PFSK-1 (cell line): ENCODE measurements around the gene ZNF469.

ENCODE experiments used
- FOXP2 ChIP-seq: optimal IDR thresholded peaks from 2 replicates; pipeline ENCODE3; 2011; ENCODE audit warnings: borderline replicate concordance, control low read depth, inconsistent platforms; ENCODE audit not compliant: insufficient read depth; ENCODE audit errors: extremely low read length, extremely low read depth
- POLR2AphosphoS5 ChIP-seq: IDR thresholded peaks from 2 replicates; pipeline ENCODE4 v1.6.1; 2012; ENCODE audit warnings: low read depth, mild to moderate bottlenecking, control low read depth, low read length, moderate library complexity
- REST ChIP-seq, 2 experiments: IDR thresholded peaks; 2 replicates each; pipeline versions ENCODE4 v1.6.1 to v1.8.0; 2011 to 2012; ENCODE audit warnings: low read depth in 2 of 2, low read length in 2 of 2, control low read depth in 1 of 2, inconsistent platforms in 1 of 2, mild to moderate bottlenecking in 1 of 2, moderate library complexity in 1 of 2; ENCODE audit not compliant: insufficient read depth in 1 of 2
- SIN3A ChIP-seq: IDR thresholded peaks from 2 replicates; pipeline ENCODE4 v1.6.1; 2012; ENCODE audit warnings: mild to moderate bottlenecking, low read length, moderate library complexity, borderline replicate concordance; ENCODE audit not compliant: insufficient read depth
- TAF1 ChIP-seq: IDR thresholded peaks from 2 replicates; pipeline ENCODE4 v1.6.1; 2012; ENCODE audit warnings: low read length, control low read depth, borderline replicate concordance; ENCODE audit not compliant: insufficient read depth

Gene ZNF469

GRCh38 chr16:88378401-88378800 is 4.4 kb upstream of the ZNF469 start:
- TF ChIP-seq TAF1 (no peak), SIN3A (no peak), POLR2AphosphoS5 (no peak), REST (IDR thresholded peaks at IDR 0.05; ENCODE audit: insufficient read depth in 1 of 2, low read depth in 2 of 2, low read length in 2 of 2) (no peak), FOXP2 (no peak)

- no peak for TF ChIP-seq FOXP2
- TF ChIP-seq TAF1: no peak
Measured at GRCh38 chr16:88378836-88379693, 3.7 kb upstream of the ZNF469 start.

DNA sequence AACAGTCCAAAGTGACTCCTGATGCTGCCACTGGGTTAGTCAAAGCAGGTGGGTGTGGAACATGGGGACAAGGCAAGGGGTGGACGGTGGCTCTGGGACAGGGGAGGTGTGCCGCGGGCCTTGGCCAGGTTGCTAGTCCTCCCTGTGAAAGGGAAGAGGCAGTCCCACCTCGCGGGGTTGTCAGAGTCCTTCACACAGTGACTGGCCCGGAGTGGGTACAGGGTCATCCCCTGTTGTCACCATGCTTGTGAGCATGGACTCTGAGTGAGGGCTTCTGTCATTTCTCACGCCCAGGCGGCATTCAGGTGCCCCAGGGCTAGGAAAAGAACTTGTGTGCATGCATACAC is 3.1 kb upstream of the ZNF469 start:
- TF ChIP-seq SIN3A: no peak
- TF ChIP-seq POLR2AphosphoS5: no peak
- no peak for TF ChIP-seq REST (IDR thresholded peaks at IDR 0.05; ENCODE audit: insufficient read depth in 1 of 2, low read depth in 2 of 2, low read length in 2 of 2)
- TF ChIP-seq TAF1: no peak
- no peak for TF ChIP-seq FOXP2

DNA sequence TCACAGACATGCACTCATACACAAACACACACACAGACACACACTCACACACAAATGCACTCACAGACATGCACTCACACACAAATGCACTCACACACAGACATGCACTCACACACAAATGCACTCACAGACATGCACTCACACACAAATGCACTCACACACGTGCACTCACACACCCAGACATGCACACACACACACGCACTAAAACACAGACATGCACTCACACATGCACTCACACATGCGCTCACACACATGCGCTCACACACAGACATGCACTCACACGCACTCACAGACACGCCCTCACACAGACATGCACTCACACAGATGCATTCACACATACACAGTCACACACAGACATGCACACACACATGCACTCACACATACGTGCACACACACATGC is 2.7 kb upstream of the ZNF469 start:
- TF ChIP-seq TAF1: no peak
- TF ChIP-seq REST (IDR thresholded peaks at IDR 0.05; ENCODE audit: insufficient read depth in 1 of 2, low read depth in 2 of 2, low read length in 2 of 2): no peak
- no peak for TF ChIP-seq FOXP2
- TF ChIP-seq SIN3A: no peak
- no peak for TF ChIP-seq POLR2AphosphoS5

GRCh38 chr16:88380619-88381018 is 2.1 kb upstream of the ZNF469 start:
- TF ChIP-seq REST (IDR thresholded peaks at IDR 0.05; ENCODE audit: insufficient read depth in 1 of 2, low read depth in 2 of 2, low read length in 2 of 2) (no peak), POLR2AphosphoS5 (no peak), FOXP2 (no peak), SIN3A (no peak), TAF1 (no peak)
